WTC11 (cell line): ENCODE data around the gene DAAM2. TPM values are rescaled to one million over a fixed set of nuclear protein-coding genes. Genes with fewer than 3 reads are reported as not detected.

Experiments used
- ATAC-seq: fragments of 200-7000 bp; cut with Tn5 transposase; 2 replicates; pipeline ENCODE4 v1.10.0; 2021; ENCODE audit warnings: mild to moderate bottlenecking, moderate library complexity
- CTCF ChIA-PET: fragments of 300-600 bp; sonication (Branson Sonifier 250); formaldehyde crosslinking; loops from one replicate; lab custom pipeline; 2021; ENCODE audit warnings: antibody characterized with exemption; lab: Charles Lee
- POLR2A ChIA-PET: fragments of 350-600 bp; sonication (Branson Sonifier 250); formaldehyde crosslinking; loops from one replicate; lab custom pipeline; 2021; ENCODE audit warnings: antibody characterized with exemption; lab: Charles Lee
- DNase-seq: peaks from one replicate; pipeline ENCODE4 v3.0.0; 2021; ENCODE audit warnings: low spot score
- H3K27ac Mint-ChIP-seq: 2 replicates; pipeline ENCODE4 v1.8.0; 2021; ENCODE audit warnings: mixed read lengths
- H3K27me3 Mint-ChIP-seq: 2 replicates; pipeline ENCODE4 v1.8.0; 2021; ENCODE audit warnings: low read depth, mild to moderate bottlenecking, moderate library complexity, mixed read lengths
- H3K36me3 Mint-ChIP-seq: 2 replicates; pipeline ENCODE4 v1.8.0; 2021; ENCODE audit warnings: mixed read lengths
- H3K4me1 Mint-ChIP-seq: 2 replicates; pipeline ENCODE4 v1.8.0; 2022; ENCODE audit warnings: mixed read lengths
- H3K4me3 Mint-ChIP-seq: 2 replicates; pipeline ENCODE4 v1.8.0; 2021; ENCODE audit warnings: mild to moderate bottlenecking, moderate library complexity, mixed read lengths
- H3K9me3 Mint-ChIP-seq: 2 replicates; pipeline ENCODE4 v1.8.0; 2021; ENCODE audit warnings: mixed read lengths
- ELF4 ChIP-seq: sonication (generic); formaldehyde crosslinking; IDR thresholded peaks from 2 replicates; pipeline ENCODE4 v1.8.1; 2022; ENCODE audit warnings: low read depth, mild to moderate bottlenecking, moderate library complexity, missing genetic modification reagents
- ESRRA ChIP-seq: sonication (generic); formaldehyde crosslinking; IDR thresholded peaks from 2 replicates; pipeline ENCODE4 v1.8.1; 2022; ENCODE audit warnings: mild to moderate bottlenecking, missing genetic modification reagents, borderline replicate concordance
- FOXP4 ChIP-seq: sonication (generic); formaldehyde crosslinking; IDR thresholded peaks from 2 replicates; pipeline ENCODE4 v1.8.0; 2022; ENCODE audit warnings: mild to moderate bottlenecking, missing genetic modification reagents
- GTF2I ChIP-seq: fragments of 250-450 bp; sonication (Bioruptor Pico); conservative IDR thresholded peaks from 2 replicates; pipeline ENCODE4 v1.4.0; 2021; ENCODE audit warnings: mild to moderate bottlenecking
- KAT7 ChIP-seq: sonication (generic); formaldehyde crosslinking; IDR thresholded peaks from 2 replicates; pipeline ENCODE4 v1.8.1; 2023; ENCODE audit warnings: missing genetic modification reagents, mild to moderate bottlenecking, borderline replicate concordance
- MLX ChIP-seq: sonication (generic); formaldehyde crosslinking; IDR thresholded peaks from 2 replicates; pipeline ENCODE4 v1.8.1; 2023; ENCODE audit warnings: mild to moderate bottlenecking, missing genetic modification reagents, moderate library complexity
- NR3C1 ChIP-seq: sonication (generic); formaldehyde crosslinking; conservative IDR thresholded peaks from 2 replicates; pipeline ENCODE4 v1.8.1; 2023; ENCODE audit warnings: low read depth, mild to moderate bottlenecking, missing genetic modification reagents
- PRRX2 ChIP-seq: fragments of 250-450 bp; sonication (Bioruptor Pico); IDR thresholded peaks from 2 replicates; pipeline ENCODE4 v1.8.0; 2021; ENCODE audit warnings: mild to moderate bottlenecking
- RORB ChIP-seq: fragments of 250-450 bp; sonication (Bioruptor Pico); IDR thresholded peaks from 2 replicates; pipeline ENCODE4 v1.9.0; 2021; ENCODE audit warnings: mild to moderate bottlenecking
- STAT6 ChIP-seq: sonication (generic); formaldehyde crosslinking; conservative IDR thresholded peaks from 2 replicates; pipeline ENCODE4 v1.8.1; 2023; ENCODE audit warnings: mild to moderate bottlenecking, low read depth, missing genetic modification reagents, moderate library complexity
- ZBTB21 ChIP-seq: sonication (generic); formaldehyde crosslinking; IDR thresholded peaks from 2 replicates; pipeline ENCODE4 v1.8.1; 2023; ENCODE audit warnings: mild to moderate bottlenecking, missing genetic modification reagents, borderline replicate concordance
- ZNF232 ChIP-seq: sonication (generic); formaldehyde crosslinking; IDR thresholded peaks from 2 replicates; pipeline ENCODE4 v1.8.0; 2022; ENCODE audit warnings: mild to moderate bottlenecking, missing genetic modification reagents
- total RNA-seq: library from RNA; stranded (reverse); gene quantifications from 3 replicates; pipeline ENCODE4 v1.2.3, GENCODE V29; 2021
- TF ChIP-seq, protein P1 (sequence below): sonication (generic); formaldehyde crosslinking; IDR thresholded peaks from 2 replicates; pipeline ENCODE4 v1.8.0; 2023; ENCODE audit warnings: mild to moderate bottlenecking, missing genetic modification reagents

Gene DAAM2
- total RNA-seq, 1 experiment from 2014 or later: 2.0 TPM

- CTCF ChIA-PET: interaction anchor here (1.4 kb wide), 1 partner anchor 11 kb away, joined by 4 read pairs; no protein-coding TSS in a partner anchor
- TF ChIP-seq NR3C1 (CRISPR knock-in tag) (no peak), MLX (CRISPR knock-in tag) (no peak), KAT7 (CRISPR knock-in tag) (no peak), FOXP4 (CRISPR knock-in tag) (no peak), PRRX2 (no peak), ESRRA (CRISPR knock-in tag) (no peak)
- ATAC-seq (no peak), DNase-seq (no peak)
- POLR2A ChIA-PET: no interaction called here
- Mint-ChIP-seq H3K4me3 (no peak overlapping the region), H3K36me3 (peaks cover 30% of the 10 kb centered on the region), H3K4me1 (0 out of 2 replicates have a peak, but pooled peaks cover 9% of the 10 kb centered on the region), H3K9me3 (no peaks in the 10 kb centered on the region), H3K27me3 (no peaks in the 10 kb centered on the region), H3K27ac (no peak overlapping the region)
Observed at GRCh38 chr6:39915866-39916265, 123.7 kb downstream of the DAAM2 start.

GRCh38 chr6:39917329-39917728 lies 125.2 kb downstream of the DAAM2 start:
- DNase-seq (no peak), ATAC-seq (no peak)
- H3K4me3 Mint-ChIP-seq: no peak overlapping the region
- H3K9me3 Mint-ChIP-seq: no peaks in the 10 kb centered on the region
- POLR2A ChIA-PET: no interaction called here
- TF ChIP-seq STAT6 (CRISPR knock-in tag): no peak
- H3K36me3 Mint-ChIP-seq: peaks cover 40% of the 10 kb centered on the region
- 0 out of 2 replicates have a peak, but pooled peaks cover 9% of the 10 kb centered on the region for H3K4me1 Mint-ChIP-seq
- no peaks in the 10 kb centered on the region for H3K27me3 Mint-ChIP-seq
- CTCF ChIA-PET: no interaction called here
- H3K27ac Mint-ChIP-seq: no peak overlapping the region

DNA sequence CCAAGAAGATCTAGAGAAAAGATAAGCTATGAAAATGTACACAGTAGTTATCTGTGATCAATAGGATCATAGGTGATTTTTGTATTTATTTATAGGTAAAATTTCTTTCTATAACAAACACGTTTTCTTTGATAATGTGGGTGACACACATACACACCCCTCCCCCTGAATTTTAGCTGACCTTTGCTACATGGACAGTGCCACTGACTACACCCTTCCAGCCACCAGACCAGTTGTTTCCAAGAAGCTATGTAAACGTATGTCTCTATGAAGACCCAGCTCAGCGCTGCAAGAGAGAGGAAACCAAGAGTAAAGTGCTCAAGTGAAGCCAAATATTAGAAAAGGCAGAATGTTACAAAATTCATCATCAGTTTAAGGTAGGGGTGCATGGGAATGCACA lies 125.8 kb downstream of the DAAM2 start:
- DNase-seq: no peak
- Mint-ChIP-seq H3K4me1 (0 out of 2 replicates have a peak, but pooled peaks cover 9% of the 10 kb centered on the region), H3K4me3 (no peak overlapping the region), H3K27me3 (no peaks in the 10 kb centered on the region), H3K27ac (no peak overlapping the region), H3K36me3 (peaks cover 36% of the 10 kb centered on the region), H3K9me3 (no peaks in the 10 kb centered on the region)
- POLR2A ChIA-PET: no interaction called here
- CTCF ChIA-PET: interaction anchor here (0.7 to 1.3 kb wide), 2 partner anchors 52 to 547 kb away, joined by 3 to 4 read pairs; no protein-coding TSS in a partner anchor
- ATAC-seq: no peak
- TF ChIP-seq ELF4 (CRISPR knock-in tag) (no peak), ZNF232 (CRISPR knock-in tag) (no peak), RORB (no peak), ZBTB21 (no peak), GTF2I (CRISPR knock-in tag) (no peak)
- TF ChIP-seq, protein P1, sequence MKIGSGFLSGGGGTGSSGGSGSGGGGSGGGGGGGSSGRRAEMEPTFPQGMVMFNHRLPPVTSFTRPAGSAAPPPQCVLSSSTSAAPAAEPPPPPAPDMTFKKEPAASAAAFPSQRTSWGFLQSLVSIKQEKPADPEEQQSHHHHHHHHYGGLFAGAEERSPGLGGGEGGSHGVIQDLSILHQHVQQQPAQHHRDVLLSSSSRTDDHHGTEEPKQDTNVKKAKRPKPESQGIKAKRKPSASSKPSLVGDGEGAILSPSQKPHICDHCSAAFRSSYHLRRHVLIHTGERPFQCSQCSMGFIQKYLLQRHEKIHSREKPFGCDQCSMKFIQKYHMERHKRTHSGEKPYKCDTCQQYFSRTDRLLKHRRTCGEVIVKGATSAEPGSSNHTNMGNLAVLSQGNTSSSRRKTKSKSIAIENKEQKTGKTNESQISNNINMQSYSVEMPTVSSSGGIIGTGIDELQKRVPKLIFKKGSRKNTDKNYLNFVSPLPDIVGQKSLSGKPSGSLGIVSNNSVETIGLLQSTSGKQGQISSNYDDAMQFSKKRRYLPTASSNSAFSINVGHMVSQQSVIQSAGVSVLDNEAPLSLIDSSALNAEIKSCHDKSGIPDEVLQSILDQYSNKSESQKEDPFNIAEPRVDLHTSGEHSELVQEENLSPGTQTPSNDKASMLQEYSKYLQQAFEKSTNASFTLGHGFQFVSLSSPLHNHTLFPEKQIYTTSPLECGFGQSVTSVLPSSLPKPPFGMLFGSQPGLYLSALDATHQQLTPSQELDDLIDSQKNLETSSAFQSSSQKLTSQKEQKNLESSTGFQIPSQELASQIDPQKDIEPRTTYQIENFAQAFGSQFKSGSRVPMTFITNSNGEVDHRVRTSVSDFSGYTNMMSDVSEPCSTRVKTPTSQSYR (CRISPR knock-in tag): no peak
